H9 (cell line): ENCODE results near the gene ANKRD11. TPM values are rescaled to one million over a fixed set of nuclear protein-coding genes. Genes with fewer than 3 reads are reported as not detected.

Experiments
- DNase-seq: peaks from one replicate; pipeline ENCODE4 v3.0.0-alpha.2; 2017
- H2AFZ ChIP-seq: one replicate; pipeline ENCODE4 v1.6.1; 2013; ENCODE audit warnings: mild to moderate bottlenecking, low read length, control low read depth, moderate library complexity
- H2AK5ac ChIP-seq: 2 replicates; pipeline ENCODE4 v1.6.1; 2013; ENCODE audit warnings: low read length, control low read depth, mixed read lengths; ENCODE audit not compliant: insufficient read length
- H2BK120ac ChIP-seq: one replicate; pipeline ENCODE4 v1.6.1; 2013; ENCODE audit warnings: low read depth, mild to moderate bottlenecking, low read length, control low read depth, inconsistent platforms; ENCODE audit not compliant: poor library complexity, severe bottlenecking
- H2BK12ac ChIP-seq: 2 replicates; pipeline ENCODE4 v1.6.1; 2013; ENCODE audit warnings: low read length, control low read depth, mixed read lengths, low read depth; ENCODE audit not compliant: insufficient read length
- H2BK15ac ChIP-seq: 2 replicates; pipeline ENCODE4 v1.6.1; 2013; ENCODE audit warnings: low read depth, low read length, control low read depth
- H2BK20ac ChIP-seq: one replicate; pipeline ENCODE4 v1.6.1; 2013; ENCODE audit warnings: low read depth, mild to moderate bottlenecking, low read length, control low read depth, inconsistent platforms; ENCODE audit not compliant: poor library complexity, severe bottlenecking
- H2BK5ac ChIP-seq: 2 replicates; pipeline ENCODE4 v1.6.1; 2013; ENCODE audit warnings: low read length, control low read depth, mixed read lengths; ENCODE audit not compliant: insufficient read length
- H3K14ac ChIP-seq: 2 replicates; pipeline ENCODE4 v1.6.1; 2013; ENCODE audit warnings: low read length, control low read depth; ENCODE audit not compliant: insufficient read depth
- H3K18ac ChIP-seq: 2 replicates; pipeline ENCODE4 v1.6.1; 2013; ENCODE audit warnings: low read depth, mild to moderate bottlenecking, mixed read lengths, low read length, control low read depth; ENCODE audit not compliant: insufficient read length
- H3K23ac ChIP-seq: 2 replicates; pipeline ENCODE4 v1.6.1; 2013; ENCODE audit warnings: low read length, control low read depth, mixed read lengths, low read depth; ENCODE audit not compliant: insufficient read length
- H3K23me2 ChIP-seq: 2 replicates; pipeline ENCODE4 v1.6.1; 2013; ENCODE audit warnings: low read depth, mild to moderate bottlenecking, mixed read lengths, low read length, control low read depth; ENCODE audit not compliant: insufficient read length, poor library complexity, severe bottlenecking
- H3K27ac ChIP-seq: 2 replicates; pipeline ENCODE4 v1.5.1; 2013; ENCODE audit warnings: low read length, control low read depth, mixed read lengths, low read depth; ENCODE audit not compliant: insufficient read length
- H3K27me3 ChIP-seq: 2 replicates; pipeline ENCODE4 v1.6.1; 2013; ENCODE audit warnings: low read length, control low read depth, inconsistent platforms; ENCODE audit not compliant: insufficient read depth
- H3K4ac ChIP-seq: 2 replicates; pipeline ENCODE4 v1.6.1; 2013; ENCODE audit warnings: low read depth, mild to moderate bottlenecking, control low read depth, inconsistent platforms, low read length, moderate library complexity
- H3K4me1 ChIP-seq: 2 replicates; pipeline ENCODE4 v1.6.1; 2013; ENCODE audit warnings: low read length, control low read depth, inconsistent platforms; ENCODE audit not compliant: insufficient read depth
- H3K4me2 ChIP-seq: 2 replicates; pipeline ENCODE4 v1.6.1; 2013; ENCODE audit warnings: low read length, control low read depth, mixed read lengths; ENCODE audit not compliant: insufficient read length, insufficient read depth
- H3K56ac ChIP-seq: 2 replicates; pipeline ENCODE4 v1.6.1; 2013; ENCODE audit warnings: low read depth, mild to moderate bottlenecking, mixed read lengths, low read length, control low read depth; ENCODE audit not compliant: insufficient read length
- H3K79me1 ChIP-seq: 2 replicates; pipeline ENCODE4 v1.6.1; 2013; ENCODE audit warnings: low read depth, mild to moderate bottlenecking, moderate library complexity, low read length, control low read depth, inconsistent platforms; ENCODE audit not compliant: insufficient read depth, poor library complexity, severe bottlenecking
- H3K79me2 ChIP-seq: 2 replicates; pipeline ENCODE4 v1.6.1; 2013; ENCODE audit warnings: low read length, control low read depth, inconsistent platforms; ENCODE audit not compliant: insufficient read depth
- H3K9ac ChIP-seq: 2 replicates; pipeline ENCODE4 v1.6.1; 2013; ENCODE audit warnings: low read length, control low read depth, mixed read lengths; ENCODE audit not compliant: insufficient read length; ENCODE audit errors: extremely low read depth
- H3K9me3 ChIP-seq: one replicate; pipeline ENCODE4 v1.6.1; 2013; ENCODE audit warnings: low read depth, low read length, inconsistent platforms; ENCODE audit not compliant: control insufficient read depth
- H3T11ph ChIP-seq: one replicate; pipeline ENCODE4 v1.6.1; 2013; ENCODE audit warnings: mild to moderate bottlenecking, low read length, control low read depth, inconsistent platforms
- H4K20me1 ChIP-seq: one replicate; pipeline ENCODE4 v1.6.1; 2013; ENCODE audit not compliant: control insufficient read depth, insufficient read length, insufficient read depth
- H4K5ac ChIP-seq: 2 replicates; pipeline ENCODE4 v1.6.1; 2013; ENCODE audit warnings: low read depth, mild to moderate bottlenecking, mixed read lengths, low read length, control low read depth; ENCODE audit not compliant: insufficient read length
- H4K8ac ChIP-seq: replicated peaks from 2 replicates; pipeline ENCODE4 v1.6.1; 2013; ENCODE audit warnings: low read length, control low read depth, mixed read lengths, low read depth; ENCODE audit not compliant: insufficient read length
- H4K91ac ChIP-seq: 2 replicates; pipeline ENCODE4 v1.6.1; 2013; ENCODE audit warnings: low read depth, mild to moderate bottlenecking, moderate library complexity, mixed read lengths, low read length, control low read depth; ENCODE audit not compliant: insufficient read length
- H3K27ac Mint-ChIP-seq, 3 experiments: 2 replicates in 2 of 3; 3 replicates in 1 of 3; pipeline ENCODE4 v1.8.0; 2020 to 2021; ENCODE audit warnings: mixed read lengths in 3 of 3, mild to moderate bottlenecking in 1 of 3, moderate library complexity in 1 of 3
- H3K27me3 Mint-ChIP-seq: 2 replicates; pipeline ENCODE4 v1.8.0; 2021; ENCODE audit warnings: low read depth, mild to moderate bottlenecking, moderate library complexity, mixed read lengths
- H3K36me3 Mint-ChIP-seq, 3 experiments: 2 replicates in 2 of 3; 3 replicates in 1 of 3; pipeline ENCODE4 v1.8.0; 2020 to 2021; ENCODE audit warnings: low read depth in 3 of 3, mixed read lengths in 3 of 3; ENCODE audit not compliant: insufficient read depth in 1 of 3
- H3K4me1 Mint-ChIP-seq, 2 experiments: 2 replicates each; pipeline ENCODE4 v1.8.0; 2020; ENCODE audit warnings: mixed read lengths in 2 of 2
- H3K4me3 Mint-ChIP-seq, 2 experiments: 2 replicates in 1 of 2; 3 replicates in 1 of 2; pipeline ENCODE4 v1.8.0; 2020 to 2021; ENCODE audit warnings: mild to moderate bottlenecking in 2 of 2, mixed read lengths in 2 of 2, moderate library complexity in 1 of 2
- H3K9me3 Mint-ChIP-seq, 2 experiments: 2 replicates in 1 of 2; 3 replicates in 1 of 2; pipeline ENCODE4 v1.8.0; 2020; ENCODE audit warnings: mild to moderate bottlenecking in 2 of 2, mixed read lengths in 2 of 2, moderate library complexity in 1 of 2
- CTCF ChIP-seq: fragments of 200-600 bp; sonication (generic); conservative IDR thresholded peaks from 3 replicates; pipeline ENCODE4 v1.8.0; 2021; ENCODE audit warnings: antibody characterized with exemption, mild to moderate bottlenecking
- WGBS: extraction: QIAGEN DNeasy Blood & Tissue Kit; methylation state at CpG from one replicate; pipeline ENCODE4 v1.1.7; 2013; ENCODE audit warnings: missing lambda C conversion rate, low lambda C conversion rate, mixed read lengths; ENCODE audit not compliant: insufficient read length; ENCODE audit errors: extremely low coverage; 5-methylcytosine and 5-hydroxymethylcytosine counted together
- total RNA-seq: library from RNA; stranded (reverse); gene quantifications from 2 replicates; pipeline ENCODE4 v1.2.1, GENCODE V29; 2021

ANKRD11 gene
- total RNA-seq, 1 experiment from 2014 or later: 181 TPM

- Mint-ChIP-seq H3K36me3 (0 out of 7 replicates have a peak, but pooled peaks cover 0 to 5% (median 2%) of the 10 kb centered on the region in 3 experiments), H3K27ac (peak overlapping the region; percentile 32 to 84 (median 75); a peak in 4 of 7 replicates), H3K4me1 (peaks cover 69 to 74% of the 10 kb centered on the region in 2 experiments), H3K9me3 (no peaks in the 10 kb centered on the region), H3K27me3 (no peaks in the 10 kb centered on the region), H3K4me3 (no peak overlapping the region)
- no peak overlapping the region for H3T11ph ChIP-seq
- H2AK5ac ChIP-seq: no peak overlapping the region
- no peak overlapping the region for H3K4ac ChIP-seq
- H3K27ac ChIP-seq: no peak overlapping the region
- H2BK15ac ChIP-seq: no peak overlapping the region
- no peak overlapping the region for H2BK120ac ChIP-seq
- no peaks in the 10 kb centered on the region for H3K27me3 ChIP-seq
- H2BK12ac ChIP-seq: no peak overlapping the region
- H3K18ac ChIP-seq: no peak overlapping the region
- DNase-seq: no peak
- H3K56ac ChIP-seq: no peak overlapping the region
- no peak overlapping the region for H3K14ac ChIP-seq
- no peak overlapping the region for H3K4me2 ChIP-seq
- no peak overlapping the region for H2AFZ ChIP-seq
- no peak overlapping the region for H2BK20ac ChIP-seq
- no CpG with 5 or more reads among the region's 8 CpGs for WGBS
- H3K9ac ChIP-seq: peak overlapping the region; percentile 37
- H3K9me3 ChIP-seq: no peaks in the 10 kb centered on the region
- no peaks in the 10 kb centered on the region for H3K23me2 ChIP-seq
- H4K20me1 ChIP-seq: peaks cover 4% of the 10 kb centered on the region
- peaks cover 7% of the 10 kb centered on the region for H3K79me1 ChIP-seq
- H4K5ac ChIP-seq: no peak overlapping the region
- no peak overlapping the region for H4K91ac ChIP-seq
- no peak overlapping the region for H4K8ac ChIP-seq
- peaks cover 21% of the 10 kb centered on the region for H3K4me1 ChIP-seq
- no peak for TF ChIP-seq CTCF
- H3K23ac ChIP-seq: no peak overlapping the region
- no peak overlapping the region for H2BK5ac ChIP-seq
- peaks cover 80% of the 10 kb centered on the region; the same call in 1 of the 2 replicates for H3K79me2 ChIP-seq
Measured at GRCh38 chr16:89364606-89365005, 125.8 kb downstream of the ANKRD11 start.
